ENCODE results near the gene POLDIP3. TPM values are rescaled to one million over a fixed set of nuclear protein-coding genes. Genes with fewer than 3 reads are reported as not detected.

The POLDIP3 gene
- total and polyA plus RNA-seq, 2 donors (not counting 3 experiments of a cell fraction or from before 2014, with no cell fraction given), result 29.3 to 60.4 TPM

GRCh38 chr22:42648017-42648367, 33.3 kb upstream of the POLDIP3 start:
- Histone ChIP-seq H3K27ac (ENCODE audit: insufficient read depth, low read depth, low read length) (no peak overlapping the region), H3K9ac (replicated peaks; ENCODE audit: extremely low read depth, insufficient read depth, low read length) (no peak overlapping the region), H2AFZ (ENCODE audit: low read depth, low read length) (no peak overlapping the region), H3K4me2 (ENCODE audit: insufficient read depth, low read length) (peak overlapping the region; percentile 6), H4K20me1 (replicated peaks; ENCODE audit: control insufficient read depth, extremely low read depth, insufficient read depth, low read length) (no peaks in the 10 kb centered on the region), H3K36me3 (ENCODE audit: control insufficient read depth in 2 of 2, extremely low read depth in 1 of 2, insufficient read depth in 2 of 2, low read length in 2 of 2) (no peaks in the 10 kb centered on the region), H3K4me1 (ENCODE audit: control insufficient read depth, extremely low read depth, insufficient read depth, low read length) (peaks cover 42% of the 10 kb centered on the region), H3K4me3 (replicated peaks in 1 of 3; ENCODE audit: insufficient read depth in 1 of 3, low read depth in 1 of 3, low read length in 3 of 3) (peak overlapping the region in 2 of 3 experiments; percentile 42 to 92), H3K9me1 (replicated peaks; ENCODE audit: control insufficient read depth, extremely low read depth, insufficient read depth, low read length) (no peaks in the 10 kb centered on the region), H3K27me3 (ENCODE audit: control insufficient read depth in 2 of 2, insufficient read depth in 2 of 2, low read length in 2 of 2) (no peaks in the 10 kb centered on the region), H3K79me2 (ENCODE audit: control insufficient read depth, insufficient read depth, low read length) (peaks cover 53% of the 10 kb centered on the region), H3K9me3 (replicated peaks; ENCODE audit: control insufficient read depth, insufficient read depth, low read length) (no peaks in the 10 kb centered on the region)
- FAIRE-seq, result no peak
- ChIA-PET POLR2A (no interaction called here), CTCF (interaction anchor here (1.3 to 1.9 kb wide), 2 partner anchors 12 to 27 kb away, joined by 3 to 6 read pairs; no protein-coding TSS in a partner anchor)
- dilution Hi-C loops (cut with MboI; ENCODE audit: extremely low pct_ligation_motif_present, low sequenced_read_pairs) (no loop called here), intact Hi-C loops (cut with micrococcal nuclease) (loop anchor here (2.0 kb wide), 1 partner anchor 13 kb away; no protein-coding TSS in a partner anchor)
- no peak for DNase-seq (ENCODE audit: low read depth, low spot score)
- TF ChIP-seq JUN (IDR thresholded peaks at IDR 0.05; ENCODE audit: borderline replicate concordance, insufficient read depth, insufficient read length, low read depth), result no peak
- no peak for TF ChIP-seq POLR2AphosphoS5 (IDR thresholded peaks at IDR 0.05; ENCODE audit: insufficient read depth, low read depth, low read length)
- TF ChIP-seq MYC (IDR thresholded peaks at IDR 0.05; ENCODE audit: low read depth, low read length), result no peak
- TF ChIP-seq CTCF (IDR thresholded peaks at IDR 0.05; ENCODE audit: extremely low read depth in 1 of 2, insufficient read depth in 1 of 2, low read depth in 1 of 2, low read length in 2 of 2), result no peak
- TF ChIP-seq GATA2 (IDR thresholded peaks at IDR 0.05; ENCODE audit: insufficient read depth, insufficient read length, low read depth, low read length), result no peak
- no peak for TF ChIP-seq POLR2A (IDR thresholded peaks at IDR 0.05; ENCODE audit: low read depth, low read length)
- TF ChIP-seq FOS (IDR thresholded peaks at IDR 0.05; ENCODE audit: borderline replicate concordance, insufficient read depth, low read length), result no peak
- no peak for TF ChIP-seq MAX (IDR thresholded peaks at IDR 0.05; ENCODE audit: insufficient read depth, insufficient read length)
- no peak for TF ChIP-seq EZH2 (IDR thresholded peaks at IDR 0.05; ENCODE audit: borderline replicate concordance, low read depth, low read length, severe bottlenecking)
- BruUV-seq (replicated peaks), result no TSS peak
